Endothelial cell of umbilical vein (primary cell): ENCODE results near the gene NRGN.

Experiments used
- EZH2 ChIP-seq: IDR thresholded peaks from 2 replicates; pipeline ENCODE4 v1.6.1; 2012; ENCODE audit warnings: borderline replicate concordance, low read depth, mild to moderate bottlenecking, moderate library complexity, low read length, inconsistent platforms; ENCODE audit not compliant: severe bottlenecking
- JUN ChIP-seq: IDR thresholded peaks from 2 replicates; pipeline ENCODE4 v1.6.1; 2011; ENCODE audit warnings: borderline replicate concordance, low read depth; ENCODE audit not compliant: insufficient read length, insufficient read depth
- TF ChIP-seq, protein P1 (sequence below), 2 donors: IDR thresholded peaks; 1 replicate in 1 of 2; 2 replicates in 1 of 2; pipeline ENCODE4 v1.5.1; 2011; ENCODE audit warnings: low read length in 2 of 2, mild to moderate bottlenecking in 2 of 2, moderate library complexity in 2 of 2, control low read depth in 1 of 2, inconsistent platforms in 1 of 2, low read depth in 1 of 2; ENCODE audit not compliant: insufficient read depth in 1 of 2; ENCODE audit errors: extremely low read depth in 1 of 2

DNA sequence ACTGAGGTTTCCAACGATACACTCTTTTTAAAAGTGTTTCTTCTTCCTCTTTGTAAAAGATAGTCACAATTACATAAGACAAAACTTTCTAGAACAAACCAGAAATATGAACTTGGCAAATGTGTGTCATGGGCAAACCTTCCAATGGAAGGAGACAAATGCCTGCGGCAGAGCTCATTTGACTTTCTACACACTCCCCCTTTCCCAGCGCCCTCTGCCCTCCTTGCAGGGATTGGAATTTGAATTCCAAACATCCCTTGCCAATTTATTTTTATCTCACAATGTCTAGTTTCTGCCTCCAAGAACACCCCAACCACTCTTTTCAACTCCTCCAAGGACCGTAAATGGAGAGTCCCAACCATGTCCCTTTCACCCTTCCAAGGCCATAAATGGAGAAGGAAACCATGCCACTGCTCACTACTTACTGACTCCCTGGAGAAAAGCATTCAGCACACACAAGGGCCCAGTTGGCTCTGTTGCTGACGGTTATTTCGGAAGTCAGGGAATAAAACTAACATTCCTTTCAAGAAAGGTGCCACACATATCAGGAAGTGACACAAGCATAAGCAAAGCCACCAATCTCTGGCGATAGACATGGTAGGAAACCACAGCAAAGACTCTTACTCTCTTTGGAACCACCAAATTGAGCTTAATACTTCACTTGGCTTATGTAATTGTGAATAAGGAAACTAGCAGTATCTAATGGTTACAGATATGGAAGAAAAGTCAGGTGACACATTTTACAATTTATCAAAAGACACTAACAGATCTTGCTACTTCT is 37.3 kb downstream of the NRGN start:
- TF ChIP-seq EZH2 (no peak), JUN (no peak)
- TF ChIP-seq, protein P1, sequence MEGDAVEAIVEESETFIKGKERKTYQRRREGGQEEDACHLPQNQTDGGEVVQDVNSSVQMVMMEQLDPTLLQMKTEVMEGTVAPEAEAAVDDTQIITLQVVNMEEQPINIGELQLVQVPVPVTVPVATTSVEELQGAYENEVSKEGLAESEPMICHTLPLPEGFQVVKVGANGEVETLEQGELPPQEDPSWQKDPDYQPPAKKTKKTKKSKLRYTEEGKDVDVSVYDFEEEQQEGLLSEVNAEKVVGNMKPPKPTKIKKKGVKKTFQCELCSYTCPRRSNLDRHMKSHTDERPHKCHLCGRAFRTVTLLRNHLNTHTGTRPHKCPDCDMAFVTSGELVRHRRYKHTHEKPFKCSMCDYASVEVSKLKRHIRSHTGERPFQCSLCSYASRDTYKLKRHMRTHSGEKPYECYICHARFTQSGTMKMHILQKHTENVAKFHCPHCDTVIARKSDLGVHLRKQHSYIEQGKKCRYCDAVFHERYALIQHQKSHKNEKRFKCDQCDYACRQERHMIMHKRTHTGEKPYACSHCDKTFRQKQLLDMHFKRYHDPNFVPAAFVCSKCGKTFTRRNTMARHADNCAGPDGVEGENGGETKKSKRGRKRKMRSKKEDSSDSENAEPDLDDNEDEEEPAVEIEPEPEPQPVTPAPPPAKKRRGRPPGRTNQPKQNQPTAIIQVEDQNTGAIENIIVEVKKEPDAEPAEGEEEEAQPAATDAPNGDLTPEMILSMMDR (IDR thresholded peaks at IDR 0.05; ENCODE audit: extremely low read depth in 1 of 2, insufficient read depth in 1 of 2, low read depth in 1 of 2, low read length in 2 of 2) = no peak
